Measurements from ENCODE around the gene CAST. TPM values are rescaled to one million over a fixed set of nuclear protein-coding genes. Genes with fewer than 3 reads are reported as not detected.

The CAST gene
- total and polyA plus RNA-seq, 2 donors (not counting 3 experiments of a cell fraction or from before 2014, with no cell fraction given), result 33.7 to 194 TPM

DNA sequence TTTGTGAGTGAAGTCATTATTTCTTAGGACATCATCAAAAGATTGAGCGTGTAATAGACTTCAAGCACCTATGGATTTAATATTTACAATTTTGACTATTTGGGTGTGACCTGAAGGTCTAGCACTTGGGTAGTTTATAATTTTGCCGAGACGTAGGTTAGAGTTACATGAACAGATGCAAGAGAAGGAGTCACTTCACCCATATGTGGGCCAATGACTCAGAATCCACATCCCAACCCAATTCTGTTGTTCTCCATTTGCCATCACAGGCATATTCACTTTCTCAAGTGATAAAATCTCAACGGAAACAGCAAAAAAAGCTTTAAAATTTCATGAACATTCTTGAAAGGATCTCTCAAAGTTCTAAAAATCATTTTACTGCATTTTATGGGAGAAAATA lies 157.6 kb downstream of the CAST start:
- intact Hi-C loops (cut with micrococcal nuclease) (loop anchor here (5.0 kb wide), 1 partner anchor 117 kb away; the partner anchor contains the start of gene LNPEP), dilution Hi-C loops (cut with MboI; ENCODE audit: extremely low pct_ligation_motif_present, low sequenced_read_pairs) (no loop called here)
- H3K4me2 ChIP-seq (ENCODE audit: insufficient read depth, low read length), result no peak overlapping the region
- ChIA-PET CTCF (interaction anchor here (1.3 kb wide), 1 partner anchor 12 kb away, joined by 4 read pairs; no protein-coding TSS in a partner anchor), POLR2A (no interaction called here)
- no peaks in the 10 kb centered on the region for H4K20me1 ChIP-seq (replicated peaks; ENCODE audit: control insufficient read depth, extremely low read depth, insufficient read depth, low read length)
- H3K27me3 ChIP-seq (ENCODE audit: control insufficient read depth in 2 of 2, insufficient read depth in 2 of 2, low read length in 2 of 2), result no peaks in the 10 kb centered on the region
- H3K4me1 ChIP-seq (ENCODE audit: control insufficient read depth, extremely low read depth, insufficient read depth, low read length), result peaks cover 20% of the 10 kb centered on the region
- H2AFZ ChIP-seq (ENCODE audit: low read depth, low read length), result no peak overlapping the region
- no peaks in the 10 kb centered on the region for H3K9me3 ChIP-seq (replicated peaks; ENCODE audit: control insufficient read depth, insufficient read depth, low read length)
- no peaks in the 10 kb centered on the region for H3K36me3 ChIP-seq (ENCODE audit: control insufficient read depth in 2 of 2, extremely low read depth in 1 of 2, insufficient read depth in 2 of 2, low read length in 2 of 2)
- H3K27ac ChIP-seq (ENCODE audit: insufficient read depth, low read depth, low read length), result no peak overlapping the region
- TF ChIP-seq GATA2 (IDR thresholded peaks at IDR 0.05; ENCODE audit: insufficient read depth, insufficient read length, low read depth, low read length) (no peak), FOS (IDR thresholded peaks at IDR 0.05; ENCODE audit: borderline replicate concordance, insufficient read depth, low read length) (no peak), EZH2 (IDR thresholded peaks at IDR 0.05; ENCODE audit: borderline replicate concordance, low read depth, low read length, severe bottlenecking) (no peak)
- no peaks in the 10 kb centered on the region for H3K9me1 ChIP-seq (replicated peaks; ENCODE audit: control insufficient read depth, extremely low read depth, insufficient read depth, low read length)
- FAIRE-seq, result no peak
- no TSS peak for BruUV-seq (replicated peaks)
- H3K4me3 ChIP-seq (replicated peaks in 1 of 3; ENCODE audit: insufficient read depth in 1 of 3, low read depth in 1 of 3, low read length in 3 of 3), result no peak overlapping the region
- no peak overlapping the region for H3K9ac ChIP-seq (replicated peaks; ENCODE audit: extremely low read depth, insufficient read depth, low read length)
- no peak for DNase-seq (ENCODE audit: low read depth, low spot score)
- H3K79me2 ChIP-seq (ENCODE audit: control insufficient read depth, insufficient read depth, low read length), result no peaks in the 10 kb centered on the region

DNA sequence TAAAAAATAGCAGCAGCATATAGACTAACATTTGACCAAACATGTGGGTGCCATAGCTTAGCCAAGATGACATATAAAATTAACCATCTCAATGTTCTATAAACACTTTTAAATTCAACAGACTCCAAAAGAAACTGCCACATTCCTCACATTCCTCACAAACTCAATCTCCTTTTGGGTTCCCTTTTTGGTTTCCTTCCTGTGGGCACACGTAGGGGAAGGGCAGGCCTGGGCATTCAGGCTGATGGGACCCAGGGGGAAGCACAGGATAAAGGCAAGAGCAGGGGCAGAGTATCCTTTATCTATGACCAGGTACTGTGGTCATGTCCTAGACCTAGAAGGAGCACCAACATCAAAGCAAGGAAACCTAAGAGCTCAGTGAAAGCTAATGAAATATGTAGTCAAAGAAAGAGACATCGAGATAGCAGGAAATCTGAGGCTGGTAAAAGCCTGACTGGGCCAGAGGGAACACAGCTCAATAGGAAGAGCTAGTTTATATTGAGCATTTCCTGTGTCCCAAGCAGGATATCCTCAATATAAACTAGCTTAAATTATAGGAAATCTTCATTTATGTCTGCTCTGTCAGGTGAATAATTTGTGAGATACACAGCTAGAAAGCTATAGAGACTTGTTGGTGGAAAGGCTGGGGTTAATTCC lies 159.2 kb downstream of the CAST start:
- H3K27ac ChIP-seq (ENCODE audit: insufficient read depth, low read depth, low read length), result peak overlapping the region; percentile 68

More for the DNA sequence above, 159.2 kb downstream of the CAST start:
- ChIA-PET POLR2A (interaction anchor here (2.1 kb wide), 1 partner anchor 13 kb away, joined by 9 read pairs; the partner anchor contains the start of gene ERAP1), CTCF (interaction anchor here (1.3 to 2.9 kb wide), 4 partner anchors 11 to 48 kb away, joined by 4 to 13 read pairs (median 10); partner anchors contain the start of gene ERAP1)
- BruUV-seq (replicated peaks), result no TSS peak
- dilution Hi-C loops (cut with MboI; ENCODE audit: extremely low pct_ligation_motif_present, low sequenced_read_pairs), result no loop called here
- peak overlapping the region; percentile 33 for H3K4me2 ChIP-seq (ENCODE audit: insufficient read depth, low read length)
- no peaks in the 10 kb centered on the region for H4K20me1 ChIP-seq (replicated peaks; ENCODE audit: control insufficient read depth, extremely low read depth, insufficient read depth, low read length)
- H3K79me2 ChIP-seq (ENCODE audit: control insufficient read depth, insufficient read depth, low read length), result no peaks in the 10 kb centered on the region
- FAIRE-seq, result peak; percentile 8
- H3K36me3 ChIP-seq (ENCODE audit: control insufficient read depth in 2 of 2, extremely low read depth in 1 of 2, insufficient read depth in 2 of 2, low read length in 2 of 2), result no peaks in the 10 kb centered on the region
- H3K9ac ChIP-seq (replicated peaks; ENCODE audit: extremely low read depth, insufficient read depth, low read length), result no peak overlapping the region
- H3K4me3 ChIP-seq (replicated peaks in 1 of 3; ENCODE audit: insufficient read depth in 1 of 3, low read depth in 1 of 3, low read length in 3 of 3), result no peak overlapping the region
- intact Hi-C loops (cut with micrococcal nuclease), result loop anchor here (1.0 to 5.0 kb wide), 2 partner anchors 13 to 116 kb away; partner anchors contain the start of gene LNPEP
- peaks cover 20% of the 10 kb centered on the region for H3K4me1 ChIP-seq (ENCODE audit: control insufficient read depth, extremely low read depth, insufficient read depth, low read length)
- no peaks in the 10 kb centered on the region for H3K9me1 ChIP-seq (replicated peaks; ENCODE audit: control insufficient read depth, extremely low read depth, insufficient read depth, low read length)
- TF ChIP-seq POLR2AphosphoS5 (IDR thresholded peaks at IDR 0.05; ENCODE audit: insufficient read depth, low read depth, low read length) (no peak), EZH2 (IDR thresholded peaks at IDR 0.05; ENCODE audit: borderline replicate concordance, low read depth, low read length, severe bottlenecking) (no peak), GATA2 (IDR thresholded peaks at IDR 0.05; ENCODE audit: insufficient read depth, insufficient read length, low read depth, low read length) (peak; percentile 42)
- no peaks in the 10 kb centered on the region for H3K9me3 ChIP-seq (replicated peaks; ENCODE audit: control insufficient read depth, insufficient read depth, low read length)
- H2AFZ ChIP-seq (ENCODE audit: low read depth, low read length), result peak overlapping the region; percentile 16
- DNase-seq (ENCODE audit: low read depth, low spot score), result peak; percentile 26
- H3K27me3 ChIP-seq (ENCODE audit: control insufficient read depth in 2 of 2, insufficient read depth in 2 of 2, low read length in 2 of 2), result no peaks in the 10 kb centered on the region

Measured in endothelial cell of umbilical vein (primary cell).